DMS53 treated with DMSO at 0.1 percent for 48 hours (cell line): ENCODE results near the gene EZH1.
"Not testable (repeated sequence)": the region's sequence is repeated elsewhere in the genome, so short reads cannot be mapped to it uniquely, and the experiment has no call there.

ENCODE experiments used
- DNase-seq: peaks from one replicate; lab custom pipeline; 2025; ENCODE audit not compliant: unreplicated experiment; lab: John Stamatoyannopoulos, UW

Gene EZH1

GRCh38 chr17:42773290-42774035 lies 28.6 kb upstream of the EZH1 start, which contains the start of gene VPS25:
VPS25 (plus strand) TSS chr17:42773449; CDS start chr17:42773476, 27 bp downstream.
- DNase-seq, result peak; percentile 87

GRCh38 chr17:42772945-42773289 lies 28.1 kb upstream of the EZH1 start:
- DNase-seq, result no peak

DNA sequence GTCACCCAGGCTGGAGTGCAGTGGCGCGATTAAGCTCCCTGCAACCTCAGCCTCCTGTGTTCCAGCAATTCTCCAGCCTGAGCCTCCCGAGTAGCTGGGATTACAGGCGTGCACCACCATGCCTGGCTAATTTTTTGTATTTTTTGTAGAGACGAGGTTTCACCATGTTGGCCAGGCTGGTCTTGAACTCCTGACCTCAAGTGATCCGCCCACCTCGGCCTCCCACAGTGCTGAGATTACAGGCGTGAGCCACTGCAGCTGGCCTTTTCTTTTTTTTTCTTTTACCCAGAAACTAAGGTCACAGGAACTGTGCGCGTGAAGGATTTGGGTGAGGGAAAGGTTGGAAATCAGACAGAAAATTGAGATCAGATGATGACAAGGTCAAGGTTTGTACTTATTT lies 25.1 kb upstream of the EZH1 start:
- not testable (repeated sequence) for DNase-seq

DNA sequence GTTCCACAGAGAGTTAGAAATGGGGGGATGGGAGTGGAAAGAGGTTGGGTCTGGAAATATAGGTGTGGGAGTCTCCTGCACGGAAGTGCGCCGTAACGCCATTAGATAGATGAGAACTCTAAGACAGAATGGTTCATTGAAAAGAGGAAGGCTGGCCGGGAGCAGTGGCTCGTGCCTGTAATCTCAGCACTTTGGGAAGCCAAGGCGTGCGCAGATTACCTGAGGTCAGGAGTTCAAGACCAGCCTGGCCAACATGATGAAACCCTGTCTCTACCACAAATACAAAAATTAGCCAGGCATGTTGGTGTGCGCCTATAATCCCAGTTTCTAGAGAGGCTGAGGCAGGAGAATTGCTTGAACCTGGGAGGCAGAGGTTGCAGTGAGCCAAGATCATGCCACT lies 23.2 kb upstream of the EZH1 start:
- DNase-seq, result not testable (repeated sequence)

GRCh38 chr17:42767512-42767911 lies 22.7 kb upstream of the EZH1 start:
- no peak for DNase-seq

GRCh38 chr17:42766124-42766523 lies 21.3 kb upstream of the EZH1 start:
- DNase-seq, result no peak

DNA sequence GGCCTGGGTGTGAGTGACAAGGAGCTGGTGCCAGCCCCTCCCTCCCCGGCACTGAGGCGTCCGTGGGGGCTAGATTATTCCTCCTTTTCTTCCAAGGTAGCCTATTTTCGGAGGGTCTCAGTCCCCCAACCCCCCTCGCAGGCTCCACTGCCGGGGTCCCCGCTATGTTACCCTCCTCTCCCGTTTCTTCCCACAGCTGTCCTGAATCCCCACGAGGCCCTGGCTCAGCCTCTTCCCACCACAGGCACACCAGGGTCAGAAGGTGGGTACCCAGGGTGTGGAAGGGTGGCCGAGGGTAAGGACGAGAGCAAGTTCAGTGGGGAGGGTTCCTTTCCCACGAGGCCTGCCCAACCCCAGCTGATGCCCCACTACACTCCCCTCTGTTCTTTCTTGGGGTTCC lies 16.8 kb upstream of the EZH1 start:
- DNase-seq, result no peak

- no peak for DNase-seq
These were observed 16.1 kb upstream of the EZH1 start, which contains the start of gene RAMP2 for GRCh38 chr17:42760652-42761581. RAMP2 (plus strand) TSS chr17:42761227; CDS start chr17:42761262, 35 bp downstream.

DNA sequence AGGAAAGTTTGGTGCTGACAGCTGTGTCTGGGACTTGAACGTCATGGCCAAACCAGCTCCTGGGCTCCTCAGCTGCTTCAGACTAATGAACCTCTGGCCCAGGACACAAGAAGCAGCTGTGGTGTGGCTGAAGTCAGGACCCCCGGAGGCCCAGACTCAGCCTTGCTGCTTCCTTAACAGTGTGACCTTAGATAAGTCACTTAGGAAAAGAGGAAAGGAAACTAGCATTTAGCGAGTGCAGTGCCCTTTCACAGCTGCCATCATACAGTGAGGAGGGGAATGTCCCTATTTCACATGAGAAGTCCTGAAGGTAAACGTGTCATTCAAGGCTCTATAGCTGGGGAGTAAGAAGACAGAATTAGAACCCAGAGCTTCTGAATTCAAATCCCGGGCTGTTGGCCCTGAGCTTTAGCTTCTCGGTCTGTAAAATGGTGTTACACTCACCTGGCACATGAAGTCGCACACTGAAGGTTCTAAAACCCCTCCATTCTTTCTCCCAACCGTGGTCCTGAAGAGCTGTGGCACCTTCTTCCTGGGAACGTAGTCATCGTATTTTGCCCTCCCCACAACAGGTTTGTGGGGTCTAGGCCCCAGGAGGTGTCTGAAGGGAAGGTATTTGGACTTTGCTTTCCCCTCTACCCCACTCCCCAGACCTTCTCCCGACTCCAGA lies 15.3 kb upstream of the EZH1 start:
- no peak for DNase-seq

GRCh38 chr17:42754782-42755181 lies 9.9 kb upstream of the EZH1 start:
- DNase-seq, result peak; percentile 74

DNA sequence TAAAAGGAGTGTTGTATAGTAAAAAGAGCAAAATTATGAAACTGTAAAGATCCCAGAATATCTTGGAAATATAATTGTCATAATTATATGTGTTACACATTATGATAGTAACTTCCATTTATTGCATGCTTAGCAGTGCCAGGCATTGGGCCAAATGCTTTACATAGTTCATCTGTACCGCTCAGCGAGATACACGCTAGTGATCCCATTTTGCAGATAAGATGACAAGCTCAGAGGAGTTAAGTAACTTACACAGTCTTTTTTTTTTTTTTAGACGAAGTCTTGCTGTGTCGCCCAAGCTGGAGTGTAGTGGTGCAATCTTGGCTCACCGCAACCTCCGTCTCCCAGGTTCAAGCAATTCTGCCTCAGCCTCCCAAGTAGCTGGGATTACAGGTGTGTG lies 6.8 kb upstream of the EZH1 start:
- no peak for DNase-seq

DNA sequence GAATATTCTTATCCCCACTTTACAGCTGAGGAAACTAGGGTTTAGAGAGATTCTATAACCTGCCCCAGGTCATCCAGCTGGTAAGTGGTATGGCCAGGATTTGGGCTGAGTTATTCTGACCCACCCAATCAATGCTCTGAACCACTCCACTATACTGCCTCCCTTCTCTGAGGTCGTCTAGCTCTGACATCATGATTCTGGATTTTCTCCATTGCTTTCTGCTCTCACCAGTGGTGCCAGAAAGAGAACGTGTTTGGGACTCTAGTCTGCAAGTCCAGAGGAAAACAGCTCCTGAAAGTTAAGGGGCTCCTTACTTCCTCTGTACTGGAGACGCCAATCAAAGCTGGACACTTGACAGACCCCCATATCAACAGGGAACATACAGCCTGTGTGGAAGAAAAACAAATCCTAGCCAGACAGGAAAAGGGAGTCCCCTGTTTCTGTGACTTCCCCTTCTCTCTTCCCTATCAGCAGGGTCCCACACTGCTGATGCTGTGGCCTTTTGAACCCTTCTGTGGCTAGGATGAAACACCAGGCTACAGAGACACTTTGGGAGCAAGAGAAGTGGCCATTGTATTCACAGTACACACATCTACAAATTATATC lies 6.0 kb upstream of the EZH1 start:
- no peak for DNase-seq

GRCh38 chr17:42748908-42749798 lies 4.3 kb upstream of the EZH1 start:
- DNase-seq, result no peak

GRCh38 chr17:42748202-42748907 lies 3.5 kb upstream of the EZH1 start:
- DNase-seq, result no peak

- DNase-seq, result peak; percentile 81
These were observed 496 bp downstream of the EZH1 start for GRCh38 chr17:42744283-42744805.

- no peak for DNase-seq
These were observed 1.1 kb downstream of the EZH1 start for GRCh38 chr17:42743595-42744282.

- DNase-seq, result not testable (repeated sequence)
These were observed 1.9 kb downstream of the EZH1 start for GRCh38 chr17:42742916-42743315.

GRCh38 chr17:42740699-42741098 lies 4.1 kb downstream of the EZH1 start:
- no peak for DNase-seq

DNA sequence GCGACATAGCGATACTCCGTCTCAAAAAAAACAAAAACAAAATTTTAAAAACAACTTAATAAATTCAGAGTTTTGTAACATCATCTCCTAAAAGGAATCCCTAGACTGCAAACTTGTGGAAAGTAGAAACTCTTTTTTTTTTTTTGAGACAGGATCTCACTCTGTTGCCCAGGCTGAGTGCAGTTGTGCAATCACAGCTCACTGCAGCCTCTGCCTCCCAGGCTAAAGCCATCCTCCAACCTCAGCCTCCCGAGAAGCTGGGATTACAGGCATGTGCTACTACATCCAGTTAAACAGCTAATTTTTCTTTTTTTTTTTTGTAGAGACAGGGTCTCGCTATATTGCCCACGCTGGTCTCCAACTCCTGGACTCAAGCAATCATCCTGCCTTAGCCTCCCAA lies 19.7 kb downstream of the EZH1 start:
- no peak for DNase-seq
